NCI-H128 (cell line): ENCODE results near the gene AP1S1.

ENCODE experiments used
- DNase-seq: peaks from one replicate; lab custom pipeline; 2025; ENCODE audit not compliant: unreplicated experiment; lab: John Stamatoyannopoulos, UW

The AP1S1 gene

DNA sequence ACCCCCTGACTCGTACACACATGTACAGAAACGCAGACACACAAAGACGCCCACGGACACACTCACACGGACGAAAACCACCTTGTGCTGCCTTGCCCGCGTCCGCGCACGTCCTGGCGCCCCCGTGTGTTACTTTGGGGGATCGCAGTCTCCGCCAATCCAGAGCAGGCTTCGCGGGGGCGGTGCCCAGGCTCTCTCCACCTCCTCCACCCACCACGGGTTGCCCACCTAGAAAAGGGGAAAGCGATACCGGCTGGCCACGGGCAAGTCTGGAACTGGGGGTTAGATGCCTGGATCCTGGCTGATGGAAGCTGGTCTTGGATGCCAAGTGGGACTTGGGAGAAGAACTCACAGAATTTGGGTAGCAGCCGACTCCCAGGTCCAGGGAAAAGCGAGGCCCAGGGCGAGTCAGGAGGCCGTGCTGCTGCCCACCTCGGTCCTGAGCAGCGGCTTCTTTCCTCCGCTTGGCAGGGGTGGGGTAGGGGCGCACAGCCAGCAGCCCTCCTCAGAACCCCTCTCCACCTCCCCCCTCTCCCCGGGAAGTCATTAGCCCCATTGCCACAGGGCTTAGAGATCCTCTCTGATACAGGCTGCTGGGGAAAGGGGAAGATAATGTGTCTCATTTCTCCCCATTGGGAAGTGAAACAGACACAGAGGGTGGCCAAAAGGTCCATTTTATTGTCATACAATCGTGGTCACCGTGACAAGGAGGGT is 15.7 kb downstream of the AP1S1 start:
- DNase-seq, result no peak

- DNase-seq, result no peak
These were observed 16.6 kb downstream of the AP1S1 start for GRCh38 chr7:101170617-101171441.

DNA sequence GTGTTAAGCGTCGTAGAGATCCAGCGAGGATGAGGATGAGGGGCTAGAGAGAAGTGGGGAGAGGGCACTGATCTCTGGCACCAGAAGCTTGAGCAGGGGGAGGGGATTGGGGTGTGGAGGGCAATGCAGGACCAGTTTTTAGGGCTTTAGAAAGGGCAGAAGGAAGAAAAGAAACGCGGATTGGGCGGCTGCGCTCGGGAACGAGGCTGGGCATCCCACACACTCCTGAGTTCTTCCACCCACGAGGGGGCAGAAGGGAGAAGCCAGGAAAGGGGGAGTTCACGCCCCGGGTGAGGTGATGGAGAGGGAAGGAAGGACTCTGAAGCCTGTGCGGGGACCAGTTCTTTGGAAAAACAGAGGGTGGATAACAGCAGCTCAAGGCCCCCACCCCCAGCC is 17.2 kb downstream of the AP1S1 start:
- no peak for DNase-seq

GRCh38 chr7:101172005-101172853 is 18.0 kb downstream of the AP1S1 start:
- no peak for DNase-seq

- peak; percentile 63 for DNase-seq
These were observed 18.8 kb downstream of the AP1S1 start for GRCh38 chr7:101172854-101173751.

GRCh38 chr7:101173752-101174244 is 19.5 kb downstream of the AP1S1 start:
- DNase-seq, result no peak

- no peak for DNase-seq
These were observed 20.1 kb downstream of the AP1S1 start for GRCh38 chr7:101174322-101174854.

DNA sequence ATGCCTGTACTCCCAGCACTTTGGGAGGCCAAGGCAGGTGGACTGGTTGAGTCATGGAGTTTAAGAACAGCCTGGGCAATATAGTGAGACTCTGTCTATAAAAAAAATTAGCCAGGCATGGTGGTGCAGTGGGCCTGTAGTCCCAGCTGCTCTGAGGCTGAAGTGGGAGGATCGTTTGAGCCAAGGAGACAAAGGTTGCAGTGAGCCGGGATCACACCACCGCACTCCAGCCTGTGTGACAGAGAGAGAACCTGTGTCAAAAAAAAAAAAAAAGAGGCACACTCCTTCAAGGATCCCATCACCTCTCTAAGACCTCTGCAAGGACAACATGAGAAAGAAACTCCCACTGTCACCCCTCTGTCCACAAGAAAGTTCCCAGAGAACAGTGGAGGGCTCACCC is 21.4 kb downstream of the AP1S1 start:
- DNase-seq, result no peak

DNA sequence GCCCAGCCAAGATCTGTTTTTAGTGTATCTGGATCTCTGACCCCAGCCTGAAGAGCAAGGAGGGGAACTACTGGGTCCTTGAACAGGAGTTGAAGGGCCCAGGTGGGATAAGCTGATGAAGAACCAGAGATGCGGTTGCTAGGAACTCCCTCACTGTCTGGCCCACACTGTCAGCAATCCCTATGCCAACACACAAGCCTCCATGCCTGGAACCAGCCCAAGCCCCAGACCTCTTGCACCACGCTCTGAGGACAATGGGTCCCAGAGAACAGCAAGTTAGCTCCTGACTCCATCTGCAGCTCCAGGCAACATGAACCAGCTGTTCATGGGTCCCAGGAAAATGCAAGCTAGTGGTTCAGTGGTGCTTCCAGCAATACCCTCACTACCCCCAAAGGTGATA is 23.4 kb downstream of the AP1S1 start:
- DNase-seq, result no peak

DNA sequence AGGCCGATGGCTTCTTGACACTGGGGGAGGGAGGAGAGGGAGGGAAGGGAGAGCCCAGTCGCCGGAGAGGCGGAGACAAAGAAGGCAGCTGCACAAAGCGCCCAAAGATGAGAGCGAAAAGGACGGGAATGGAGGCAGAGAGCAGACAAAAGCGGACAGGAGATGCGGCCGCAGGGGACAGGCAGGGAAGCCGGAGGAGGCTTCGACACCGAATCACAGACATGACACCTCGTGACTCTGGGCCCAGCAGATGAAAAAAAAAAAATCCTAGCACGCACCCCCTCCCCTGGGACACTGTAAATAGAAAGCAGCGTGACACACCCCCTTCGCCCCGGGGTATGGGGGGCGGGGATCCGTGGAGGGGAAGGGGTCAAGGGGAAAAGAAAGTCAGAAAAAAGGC is 24.8 kb downstream of the AP1S1 start:
- no peak for DNase-seq

GRCh38 chr7:101179713-101180112 is 25.4 kb downstream of the AP1S1 start:
- no peak for DNase-seq

DNA sequence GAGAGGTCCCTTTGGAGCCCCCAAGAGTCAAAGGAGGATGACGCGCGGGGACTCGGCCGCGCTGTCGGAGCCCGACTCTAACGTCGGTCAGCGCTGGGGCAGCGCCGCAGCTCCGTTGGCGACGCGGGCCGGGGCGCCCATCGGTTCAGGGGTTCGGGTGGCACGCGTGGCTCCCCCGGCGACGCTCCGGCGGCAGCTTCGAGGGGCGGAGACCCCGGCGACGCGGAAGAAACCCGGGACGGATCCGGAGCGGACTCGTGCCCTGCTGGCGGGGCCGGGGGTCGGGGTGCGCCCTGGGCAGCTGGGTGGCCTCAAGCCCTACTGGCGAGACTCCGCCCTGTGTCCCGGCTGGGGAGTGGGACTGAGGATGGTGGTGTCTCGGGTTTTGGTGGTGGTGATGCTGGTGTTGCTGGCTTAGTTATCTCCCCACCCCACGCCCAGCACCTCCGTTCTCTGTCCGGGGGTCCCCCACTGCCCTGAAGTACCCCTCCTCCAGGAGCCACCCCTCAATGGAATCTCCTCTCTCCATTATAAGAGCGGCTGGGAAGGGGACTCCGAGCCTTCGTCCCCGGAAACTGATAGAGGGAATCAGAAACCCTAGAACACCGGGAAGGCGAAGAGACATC is 26.0 kb downstream of the AP1S1 start, which contains the start of gene NAT16:
TSS of gene NAT16 (minus strand) at position 164 of the 626 bp plus-strand sequence. CDS start 5,486 bp downstream, outside the sequence.
- no peak for DNase-seq

GRCh38 chr7:101185258-101185839 is 31.1 kb downstream of the AP1S1 start:
- no peak for DNase-seq

- DNase-seq, result no peak
These were observed 31.9 kb downstream of the AP1S1 start for GRCh38 chr7:101186194-101186593.

DNA sequence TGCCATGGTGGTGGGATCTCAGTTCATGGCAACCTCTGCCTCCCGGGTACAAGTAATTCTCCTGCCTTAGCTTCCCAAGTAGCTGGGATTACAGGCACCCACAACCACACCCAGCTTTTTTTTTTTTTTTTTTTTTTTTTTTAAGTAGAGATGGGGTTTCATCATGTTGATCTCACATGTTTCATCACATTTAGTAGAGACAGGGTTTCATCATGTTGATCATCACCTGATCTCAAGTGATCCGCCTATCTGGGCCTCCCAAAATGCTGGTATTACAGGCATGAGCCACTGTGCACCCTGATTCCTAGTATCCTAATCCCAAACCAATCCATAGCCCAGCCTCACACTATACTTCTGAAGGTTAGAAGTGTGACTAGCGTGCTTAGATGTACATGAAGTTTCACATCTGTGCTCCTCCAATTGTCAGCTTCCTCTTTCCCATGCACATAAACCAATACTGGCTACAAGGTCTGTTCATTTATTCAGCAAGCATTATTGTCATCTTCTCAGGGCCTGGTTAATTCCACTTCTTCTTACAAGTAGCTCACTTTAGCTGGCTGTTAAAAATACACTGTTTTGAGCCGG is 32.7 kb downstream of the AP1S1 start:
- no peak for DNase-seq

DNA sequence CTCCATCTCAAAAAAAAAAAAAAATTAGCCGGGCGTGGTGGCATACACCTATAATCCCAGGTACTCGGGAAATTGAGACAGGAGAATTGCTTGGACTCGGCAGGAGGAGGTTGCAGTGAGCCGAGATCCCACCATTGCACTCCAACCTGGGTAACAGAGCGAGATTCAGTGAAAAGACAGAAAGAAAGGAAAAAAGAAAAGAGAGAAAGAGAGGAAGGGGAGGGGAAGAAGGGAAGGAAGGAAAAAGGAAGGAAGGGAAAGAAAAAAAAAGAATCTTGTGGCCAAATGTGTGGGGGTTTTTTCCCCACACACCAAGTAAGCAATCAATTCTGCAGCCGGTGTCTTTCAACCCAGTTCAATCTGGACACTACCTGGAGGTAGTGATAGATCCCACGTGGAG is 34.8 kb downstream of the AP1S1 start:
- DNase-seq, result no peak

DNA sequence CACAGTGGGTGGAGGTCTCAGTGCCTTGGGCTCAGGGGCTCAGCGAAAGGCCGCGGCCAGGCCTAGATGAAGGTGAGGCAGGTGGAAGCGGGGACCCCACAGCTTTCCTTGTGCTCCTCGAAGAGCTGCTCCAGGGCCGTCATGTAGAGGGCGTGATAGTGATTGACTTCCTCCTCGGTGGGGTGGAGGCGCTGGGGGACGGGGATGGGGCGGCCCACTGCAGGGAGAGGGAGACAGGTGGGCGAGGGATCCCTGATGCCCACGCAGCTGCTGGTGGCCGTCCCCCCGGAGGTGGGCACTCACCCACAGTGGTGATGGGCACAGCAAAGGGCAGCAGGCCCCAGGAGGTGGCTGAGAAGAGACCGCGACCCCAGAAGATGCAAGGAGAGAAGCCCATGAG is 41.6 kb downstream of the AP1S1 start:
- DNase-seq, result no peak

DNA sequence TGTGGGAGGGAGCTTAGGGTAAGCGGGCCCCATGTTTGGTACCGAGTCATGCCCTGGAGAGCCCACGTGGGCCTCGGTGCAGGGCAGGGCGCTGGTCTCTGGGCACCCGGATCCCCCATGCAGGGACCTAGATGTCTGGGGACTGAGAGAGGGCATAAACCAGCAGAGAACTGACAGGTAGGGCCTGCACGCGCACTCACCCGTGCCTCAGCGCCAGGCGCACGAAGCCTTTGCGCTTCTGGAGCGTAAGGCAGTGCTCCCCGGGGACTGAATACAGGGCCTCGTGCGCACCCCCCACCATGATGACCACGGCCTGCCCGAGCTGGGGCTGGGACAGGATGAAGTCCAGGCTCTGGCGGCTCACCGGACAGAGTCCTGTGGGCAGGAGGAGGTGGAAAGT is 43.7 kb downstream of the AP1S1 start:
- DNase-seq, result no peak

GRCh38 chr7:101198476-101198875 is 44.2 kb downstream of the AP1S1 start:
- no peak for DNase-seq
